Measurements from ENCODE around the gene SCN5A. TPM values are rescaled to one million over a fixed set of nuclear protein-coding genes. Genes with fewer than 3 reads are reported as not detected.

SCN5A gene
- total and polyA plus RNA-seq, 2 of the 4 experiments (the other 2 are of a cell fraction): 1.9 to 2.0 TPM

DNA sequence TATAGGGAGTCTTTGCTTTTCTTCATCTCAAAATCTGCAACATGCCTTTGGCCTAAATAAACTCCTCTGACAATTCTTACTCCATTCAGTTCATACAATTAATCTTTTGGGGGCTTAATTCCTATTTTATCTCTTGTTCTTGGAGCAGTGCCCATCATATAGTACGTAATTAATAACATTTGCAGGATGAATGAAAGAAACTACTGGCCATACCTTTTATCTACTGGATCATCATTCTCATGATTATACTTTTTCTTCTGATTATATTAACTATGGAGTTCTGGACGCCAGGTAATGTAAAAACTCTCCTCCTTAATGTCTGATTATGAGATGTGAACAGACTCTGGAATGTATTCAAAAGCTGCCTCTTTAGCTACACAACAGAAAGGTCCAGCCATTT is 46.5 kb upstream of the SCN5A start:
- in situ Hi-C loops (cut with MboI; ENCODE audit: low sequenced_read_pairs) (no loop called here), dilution Hi-C loops (cut with HindIII; ENCODE audit: low sequenced_read_pairs, unreplicated experiment) (no loop called here), intact Hi-C loops (cut with micrococcal nuclease) (no loop called here)
- H3K56ac ChIP-seq (ENCODE audit: extremely low read depth, insufficient read depth, low read length): no peak overlapping the region
- no peak overlapping the region for H4K91ac ChIP-seq (ENCODE audit: insufficient read depth, low read depth, low read length)
- no peak overlapping the region for H2AK9ac ChIP-seq (replicated peaks; ENCODE audit: low read depth, low read length, poor library complexity)
- H3K4me1 ChIP-seq (ENCODE audit: control insufficient read depth, insufficient read depth, low read length): no peaks in the 10 kb centered on the region
- H3K36me3 ChIP-seq (ENCODE audit: control insufficient read depth, insufficient read depth, low read length): no peaks in the 10 kb centered on the region
- H3K9me1 ChIP-seq (ENCODE audit: insufficient read depth, low read length): no peaks in the 10 kb centered on the region
- no peak overlapping the region for H3K18ac ChIP-seq (ENCODE audit: low read depth, low read length)
- H3K9ac ChIP-seq (ENCODE audit: low read depth, low read length): no peak overlapping the region
- no peak overlapping the region for H2AFZ ChIP-seq (replicated peaks; ENCODE audit: low read length, poor library complexity)
- H3K4me3 ChIP-seq (ENCODE audit: insufficient read depth, low read depth, low read length): no peak overlapping the region
- ATAC-seq (ENCODE audit: low read depth): no peak
- no peak overlapping the region for H2BK15ac ChIP-seq (ENCODE audit: low read depth, low read length)
- H2BK5ac ChIP-seq (ENCODE audit: low read depth, low read length, poor library complexity, severe bottlenecking): no peak overlapping the region
- H3K14ac ChIP-seq (replicated peaks; ENCODE audit: low read depth, low read length): no peak overlapping the region
- no peak overlapping the region for H4K8ac ChIP-seq (ENCODE audit: low read depth in 2 of 2, low read length in 2 of 2)
- no peak overlapping the region for H3K4me2 ChIP-seq (ENCODE audit: low read depth, low read length)
- H4K20me1 ChIP-seq (ENCODE audit: insufficient read depth, low read length): no peaks in the 10 kb centered on the region
- H3K27ac ChIP-seq (ENCODE audit: insufficient read depth, low read length): no peak overlapping the region
- no peak overlapping the region for H3K23ac ChIP-seq (ENCODE audit: low read depth, low read length)
- ChIA-PET CTCF (no interaction called here), POLR2A (ENCODE audit: unreplicated experiment) (no interaction called here)
- no peak overlapping the region for H4K5ac ChIP-seq (ENCODE audit: low read depth, low read length)
- no peak overlapping the region for H3K4ac ChIP-seq (ENCODE audit: low read depth, low read length)
- no peak overlapping the region for H2BK120ac ChIP-seq (ENCODE audit: low read depth, low read length)
- H3K27me3 ChIP-seq (ENCODE audit: control insufficient read depth, insufficient read depth, low read length): peaks cover 2% of the 10 kb centered on the region; the same call in 1 of the 2 replicates
- no peaks in the 10 kb centered on the region for H3K9me3 ChIP-seq (ENCODE audit: control insufficient read depth, insufficient read depth, low read length)
- no TSS peak for BruUV-seq (replicated peaks)
- H2AK5ac ChIP-seq (ENCODE audit: low read depth, low read length): no peak overlapping the region
- no peaks in the 10 kb centered on the region for H3K79me1 ChIP-seq (ENCODE audit: low read depth in 1 of 2, low read length in 2 of 2)
- no peak for TF ChIP-seq MAFK (IDR thresholded peaks at IDR 0.05; ENCODE audit: low read depth, low read length)
- TF ChIP-seq MXI1 (IDR thresholded peaks at IDR 0.05; ENCODE audit: borderline replicate concordance, low read depth, low read length): no peak
- TF ChIP-seq, protein P1, sequence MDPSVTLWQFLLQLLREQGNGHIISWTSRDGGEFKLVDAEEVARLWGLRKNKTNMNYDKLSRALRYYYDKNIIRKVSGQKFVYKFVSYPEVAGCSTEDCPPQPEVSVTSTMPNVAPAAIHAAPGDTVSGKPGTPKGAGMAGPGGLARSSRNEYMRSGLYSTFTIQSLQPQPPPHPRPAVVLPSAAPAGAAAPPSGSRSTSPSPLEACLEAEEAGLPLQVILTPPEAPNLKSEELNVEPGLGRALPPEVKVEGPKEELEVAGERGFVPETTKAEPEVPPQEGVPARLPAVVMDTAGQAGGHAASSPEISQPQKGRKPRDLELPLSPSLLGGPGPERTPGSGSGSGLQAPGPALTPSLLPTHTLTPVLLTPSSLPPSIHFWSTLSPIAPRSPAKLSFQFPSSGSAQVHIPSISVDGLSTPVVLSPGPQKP (IDR thresholded peaks at IDR 0.05; ENCODE audit: borderline replicate concordance, low read depth, low read length): no peak
- no peak for TF ChIP-seq RFX5 (IDR thresholded peaks at IDR 0.05; ENCODE audit: low read depth, low read length)
- no peak for TF ChIP-seq CHD1 (IDR thresholded peaks at IDR 0.05; ENCODE audit: low read depth, low read length)
- TF ChIP-seq, protein P2, sequence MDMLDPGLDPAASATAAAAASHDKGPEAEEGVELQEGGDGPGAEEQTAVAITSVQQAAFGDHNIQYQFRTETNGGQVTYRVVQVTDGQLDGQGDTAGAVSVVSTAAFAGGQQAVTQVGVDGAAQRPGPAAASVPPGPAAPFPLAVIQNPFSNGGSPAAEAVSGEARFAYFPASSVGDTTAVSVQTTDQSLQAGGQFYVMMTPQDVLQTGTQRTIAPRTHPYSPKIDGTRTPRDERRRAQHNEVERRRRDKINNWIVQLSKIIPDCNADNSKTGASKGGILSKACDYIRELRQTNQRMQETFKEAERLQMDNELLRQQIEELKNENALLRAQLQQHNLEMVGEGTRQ (IDR thresholded peaks at IDR 0.05; ENCODE audit: low read depth, low read length): no peak
- no peak for TF ChIP-seq NFE2L2 (IDR thresholded peaks at IDR 0.05; ENCODE audit: low read depth, low read length)
- no peak for TF ChIP-seq POLR2A (IDR thresholded peaks at IDR 0.05; ENCODE audit: low read depth, low read length)
- TF ChIP-seq CEBPB (IDR thresholded peaks at IDR 0.05; ENCODE audit: low read depth, low read length): no peak
- TF ChIP-seq RAD21 (IDR thresholded peaks at IDR 0.05; ENCODE audit: low read length): no peak
- no peak for TF ChIP-seq SMC3 (IDR thresholded peaks at IDR 0.05; ENCODE audit: low read depth, low read length)
- TF ChIP-seq, protein P3, sequence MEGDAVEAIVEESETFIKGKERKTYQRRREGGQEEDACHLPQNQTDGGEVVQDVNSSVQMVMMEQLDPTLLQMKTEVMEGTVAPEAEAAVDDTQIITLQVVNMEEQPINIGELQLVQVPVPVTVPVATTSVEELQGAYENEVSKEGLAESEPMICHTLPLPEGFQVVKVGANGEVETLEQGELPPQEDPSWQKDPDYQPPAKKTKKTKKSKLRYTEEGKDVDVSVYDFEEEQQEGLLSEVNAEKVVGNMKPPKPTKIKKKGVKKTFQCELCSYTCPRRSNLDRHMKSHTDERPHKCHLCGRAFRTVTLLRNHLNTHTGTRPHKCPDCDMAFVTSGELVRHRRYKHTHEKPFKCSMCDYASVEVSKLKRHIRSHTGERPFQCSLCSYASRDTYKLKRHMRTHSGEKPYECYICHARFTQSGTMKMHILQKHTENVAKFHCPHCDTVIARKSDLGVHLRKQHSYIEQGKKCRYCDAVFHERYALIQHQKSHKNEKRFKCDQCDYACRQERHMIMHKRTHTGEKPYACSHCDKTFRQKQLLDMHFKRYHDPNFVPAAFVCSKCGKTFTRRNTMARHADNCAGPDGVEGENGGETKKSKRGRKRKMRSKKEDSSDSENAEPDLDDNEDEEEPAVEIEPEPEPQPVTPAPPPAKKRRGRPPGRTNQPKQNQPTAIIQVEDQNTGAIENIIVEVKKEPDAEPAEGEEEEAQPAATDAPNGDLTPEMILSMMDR (conservative IDR thresholded peaks at IDR 0.05; ENCODE audit: low read depth, low read length): no peak
- no peak for TF ChIP-seq MAZ (IDR thresholded peaks at IDR 0.05; ENCODE audit: borderline replicate concordance, low read depth, low read length)
- TF ChIP-seq FOS (IDR thresholded peaks at IDR 0.05; ENCODE audit: low read depth, low read length): no peak
- no peak for TF ChIP-seq BHLHE40 (IDR thresholded peaks at IDR 0.05; ENCODE audit: low read depth, low read length)
- TF ChIP-seq RCOR1 (IDR thresholded peaks at IDR 0.05; ENCODE audit: insufficient replicate concordance, low read length): no peak
- H2BK20ac ChIP-seq (ENCODE audit: low read depth, low read length): no peak overlapping the region
- no peak for DNase-seq
- no CpG with 5 or more reads among the region's 2 CpGs for WGBS, 2 experiments (ENCODE audit: extremely low coverage in 2 of 2, insufficient read length in 1 of 2)

All from IMR-90 (cell line).